ENCODE measurements around the gene RIPPLY2.
"Not testable (repeated sequence)": the region's sequence is repeated elsewhere in the genome, so short reads cannot be mapped to it uniquely, and the experiment has no call there.

The RIPPLY2 gene, protein sequence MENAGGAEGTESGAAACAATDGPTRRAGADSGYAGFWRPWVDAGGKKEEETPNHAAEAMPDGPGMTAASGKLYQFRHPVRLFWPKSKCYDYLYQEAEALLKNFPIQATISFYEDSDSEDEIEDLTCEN

DNA sequence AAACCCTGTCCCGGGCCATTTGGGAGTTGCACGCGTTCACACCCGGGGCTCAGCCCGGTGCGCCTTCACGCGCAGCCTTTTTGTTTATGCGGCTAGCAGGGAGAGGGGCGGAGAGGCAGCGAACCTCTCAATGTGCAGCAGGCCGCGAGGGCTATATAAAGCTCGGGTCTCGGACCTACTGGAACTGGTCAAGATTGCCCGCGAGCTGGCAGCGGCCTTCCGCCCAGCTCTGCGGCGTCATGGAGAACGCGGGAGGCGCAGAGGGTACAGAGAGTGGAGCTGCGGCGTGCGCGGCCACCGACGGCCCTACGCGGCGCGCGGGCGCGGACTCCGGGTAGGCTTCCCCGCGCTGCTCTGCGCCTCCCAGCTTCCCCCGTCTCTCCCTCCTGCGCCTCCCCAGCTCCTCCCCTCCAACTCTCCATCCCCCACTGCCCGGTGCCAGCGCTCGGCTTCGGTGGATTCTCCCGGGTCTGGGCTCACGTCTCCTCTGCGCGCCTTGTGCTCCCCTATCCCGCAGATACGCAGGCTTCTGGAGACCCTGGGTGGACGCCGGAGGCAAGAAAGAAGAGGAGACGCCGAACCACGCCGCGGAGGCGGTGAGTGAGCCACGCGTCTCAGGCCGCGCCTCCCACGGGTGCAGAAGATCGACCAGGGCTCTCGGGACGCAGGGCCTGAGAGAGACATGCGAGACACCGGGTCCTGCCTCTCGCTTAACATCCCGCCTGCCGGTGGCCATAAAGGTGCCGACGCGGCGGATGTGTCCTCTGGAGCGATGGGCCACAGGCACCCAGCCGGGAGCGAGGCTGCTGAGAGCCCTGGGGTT, at the start of gene RIPPLY2:
Gene RIPPLY2 (plus strand): TSS at position 183 of the 823 bp plus-strand sequence. CDS start 57 bp downstream, at position 240.
- DNase-seq (ENCODE audit: low read depth in 2 of 2, low spot score in 1 of 2): no peak

DNA sequence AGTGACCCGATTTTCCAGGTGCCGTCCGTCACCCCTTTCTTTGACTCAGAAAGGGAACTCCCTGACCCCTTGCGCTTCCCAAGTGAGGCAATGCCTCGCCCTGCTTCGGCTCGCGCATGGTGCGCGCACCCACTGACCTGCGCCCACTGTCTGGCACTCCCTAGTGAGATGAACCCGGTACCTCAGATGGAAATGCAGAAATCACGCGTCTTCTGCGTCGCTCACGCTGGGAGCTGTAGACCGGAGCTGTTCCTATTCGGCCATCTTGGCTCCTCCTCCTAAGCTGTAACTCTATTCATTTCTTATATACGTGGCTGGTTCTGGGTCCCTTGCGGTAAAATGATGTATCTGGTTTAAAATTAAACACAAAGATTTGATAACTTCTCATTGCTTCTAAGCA, 49.7 kb upstream of the RIPPLY2 start:
- not testable (repeated sequence) for DNase-seq (ENCODE audit: low read depth in 2 of 2, low spot score in 1 of 2)

DNA sequence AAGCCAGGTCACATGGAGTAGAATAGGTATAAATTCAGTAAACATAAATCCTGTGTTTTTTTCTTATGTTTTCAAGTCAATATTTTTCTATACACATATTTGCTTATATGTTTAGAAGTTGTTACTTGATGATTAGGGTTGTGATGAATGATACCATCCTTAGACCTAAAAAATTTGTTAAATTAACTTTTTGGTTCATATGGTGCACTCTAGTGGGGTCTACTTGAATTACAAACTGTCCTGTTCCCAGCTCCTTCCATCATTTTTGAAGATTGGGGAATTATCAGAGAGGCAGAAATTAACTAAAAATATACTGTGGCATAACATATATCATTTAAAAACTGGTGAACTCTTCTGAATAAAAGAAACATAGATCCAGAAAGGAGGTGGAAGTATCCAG, 48.3 kb upstream of the RIPPLY2 start:
- no peak for DNase-seq (ENCODE audit: low read depth in 2 of 2, low spot score in 1 of 2)

DNA sequence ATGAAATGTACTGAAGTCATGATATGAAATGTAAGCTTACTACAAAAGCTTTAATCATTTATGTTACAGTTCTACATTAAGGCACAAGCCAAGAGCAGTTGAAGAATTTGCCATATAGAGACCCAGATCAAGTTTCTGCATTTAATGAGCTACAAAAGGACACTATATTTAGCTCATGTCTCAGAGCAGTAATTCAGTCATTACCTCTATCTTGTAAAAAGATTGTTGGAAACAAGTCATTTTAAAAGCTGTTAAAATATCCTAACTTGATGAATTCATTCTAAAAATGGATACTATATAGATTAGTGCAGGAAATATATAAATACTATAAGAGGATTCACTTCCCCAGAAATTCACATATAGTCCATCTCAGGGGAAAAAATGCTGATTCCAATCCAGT, 45.2 kb upstream of the RIPPLY2 start:
- no peak for DNase-seq (ENCODE audit: low read depth in 2 of 2, low spot score in 1 of 2)

DNA sequence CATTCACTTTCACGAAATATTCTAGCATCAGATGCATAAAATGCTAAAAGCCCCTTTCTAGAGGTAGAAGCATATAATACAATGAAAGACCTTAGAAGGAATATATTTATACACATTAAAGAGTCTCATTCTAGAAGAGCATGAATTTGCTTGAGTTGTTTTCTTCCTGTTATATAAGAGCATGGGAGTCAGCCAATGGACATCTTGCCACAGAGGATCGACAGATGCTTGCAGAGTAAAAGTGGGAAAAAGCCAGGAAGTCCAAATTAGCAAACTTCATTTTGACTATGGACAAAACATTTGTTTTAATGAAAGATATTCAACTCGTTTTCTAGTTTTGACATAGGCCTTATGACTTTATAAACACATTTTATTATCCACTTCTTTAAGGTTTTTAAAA, 44.2 kb upstream of the RIPPLY2 start:
- no peak for DNase-seq (ENCODE audit: low read depth in 2 of 2, low spot score in 1 of 2)

DNA sequence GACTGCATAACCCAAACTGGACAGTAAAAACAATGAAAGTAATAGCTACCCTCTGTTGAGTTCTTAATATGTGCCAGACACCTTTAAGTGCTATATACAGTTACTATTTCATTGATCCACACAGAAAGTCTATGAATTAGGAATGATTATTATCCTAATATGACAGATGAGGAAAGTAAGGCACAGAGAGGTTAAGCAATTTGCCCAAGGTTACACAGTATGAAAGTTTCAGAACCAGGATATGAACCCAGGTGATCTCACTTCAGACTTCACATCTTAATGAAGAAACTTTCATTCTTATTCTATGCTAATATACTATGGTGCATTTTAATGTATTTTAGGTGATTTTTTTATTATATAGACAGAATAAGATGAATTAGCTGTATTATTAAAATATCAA, 40.6 kb upstream of the RIPPLY2 start:
- no peak for DNase-seq (ENCODE audit: low read depth in 2 of 2, low spot score in 1 of 2)

DNA sequence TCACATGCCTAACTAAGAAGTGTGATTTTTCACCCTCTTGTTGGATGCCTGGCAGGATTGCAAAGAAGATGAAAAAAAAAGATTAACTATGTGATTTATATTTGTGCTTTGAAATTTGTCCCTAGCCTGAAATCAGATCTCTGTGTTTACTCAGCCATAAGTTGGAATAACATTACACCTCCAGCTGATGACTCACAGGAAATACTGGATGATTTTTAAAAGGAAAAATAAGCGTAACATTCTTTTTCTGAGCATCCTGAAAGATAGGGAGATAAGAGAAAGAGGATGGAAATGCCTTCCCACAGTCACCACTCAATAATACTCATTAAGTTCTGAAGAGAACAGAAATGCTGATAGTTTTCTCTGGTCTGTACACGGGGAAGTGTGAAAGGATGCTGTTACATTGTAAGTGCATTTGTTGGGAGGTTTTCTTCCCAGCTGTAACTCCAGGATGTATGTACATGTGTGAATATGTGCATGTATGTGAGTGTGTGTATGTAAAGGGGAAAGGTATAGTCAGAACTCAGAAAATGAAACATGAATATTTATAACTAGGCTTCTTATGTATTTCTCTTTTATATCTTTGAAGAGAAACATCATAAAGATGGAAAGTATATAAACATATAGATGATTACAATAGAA, 37.4 kb upstream of the RIPPLY2 start:
- no peak for DNase-seq (ENCODE audit: low read depth in 2 of 2, low spot score in 1 of 2)

DNA sequence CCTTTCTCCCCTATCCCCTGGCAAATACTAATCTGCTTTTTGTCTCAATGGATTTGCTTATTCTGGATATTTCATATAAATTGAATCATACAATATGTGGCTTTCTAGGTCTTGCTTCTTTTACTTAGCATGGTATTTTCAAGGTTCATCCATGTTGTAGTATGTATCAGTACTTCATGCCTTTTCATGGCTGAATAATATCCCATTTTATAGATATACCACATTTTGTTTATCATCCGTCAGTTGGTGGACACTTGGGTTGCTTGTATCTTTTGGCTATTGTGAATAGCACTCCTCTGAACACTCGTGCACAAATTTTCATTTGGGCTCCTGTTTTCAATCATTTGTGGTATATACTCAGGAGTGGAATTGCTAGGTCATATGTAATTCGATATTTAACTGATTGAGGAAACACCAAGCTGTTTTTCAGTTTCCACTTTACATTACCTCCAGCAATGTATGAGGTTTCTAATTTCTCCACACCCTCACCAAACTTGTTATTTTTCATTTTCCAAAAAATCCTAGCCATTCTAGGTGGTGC, 30.5 kb upstream of the RIPPLY2 start:
- no peak for DNase-seq (ENCODE audit: low read depth in 2 of 2, low spot score in 1 of 2)

DNA sequence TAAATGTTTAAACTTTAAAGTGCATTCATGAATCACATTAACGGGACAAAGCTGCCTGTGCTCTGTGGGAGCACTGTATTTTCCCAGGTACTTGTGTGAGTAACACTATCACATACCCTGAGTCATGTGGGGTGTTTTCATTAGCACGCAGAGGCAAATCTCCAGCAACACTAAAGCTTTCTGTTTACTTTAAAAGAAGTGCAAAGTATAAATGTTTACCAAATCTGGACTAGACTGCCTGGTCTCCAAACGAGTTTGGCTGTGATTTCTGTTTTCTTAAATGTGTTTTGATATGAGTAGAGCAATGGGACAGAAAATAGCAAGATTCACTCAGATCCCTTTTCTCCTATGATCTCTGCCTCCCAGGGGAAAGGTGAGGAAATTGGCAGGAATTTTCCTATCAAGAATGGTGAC, 28.8 kb upstream of the RIPPLY2 start:
- DNase-seq (ENCODE audit: low read depth in 2 of 2, low spot score in 1 of 2): no peak

DNA sequence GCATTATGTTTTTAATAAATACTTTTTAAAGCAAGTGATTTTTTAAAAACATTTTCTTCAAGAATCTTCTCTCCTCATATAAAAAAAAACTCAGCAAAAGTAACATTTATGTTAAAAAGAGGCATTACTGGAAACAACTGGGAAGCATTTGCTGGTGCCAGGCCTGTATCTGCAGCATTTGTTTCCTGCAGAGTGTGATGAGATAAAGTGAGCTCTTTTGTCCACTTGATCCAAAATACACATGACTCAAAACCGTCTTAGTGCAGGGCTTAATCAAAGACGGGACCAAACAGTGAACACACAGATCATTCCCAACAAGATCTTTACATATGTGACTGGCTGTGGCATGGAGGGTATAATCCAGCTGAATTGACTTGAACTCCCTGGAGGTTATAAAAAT, 28.3 kb upstream of the RIPPLY2 start:
- no peak for DNase-seq (ENCODE audit: low read depth in 2 of 2, low spot score in 1 of 2)

DNA sequence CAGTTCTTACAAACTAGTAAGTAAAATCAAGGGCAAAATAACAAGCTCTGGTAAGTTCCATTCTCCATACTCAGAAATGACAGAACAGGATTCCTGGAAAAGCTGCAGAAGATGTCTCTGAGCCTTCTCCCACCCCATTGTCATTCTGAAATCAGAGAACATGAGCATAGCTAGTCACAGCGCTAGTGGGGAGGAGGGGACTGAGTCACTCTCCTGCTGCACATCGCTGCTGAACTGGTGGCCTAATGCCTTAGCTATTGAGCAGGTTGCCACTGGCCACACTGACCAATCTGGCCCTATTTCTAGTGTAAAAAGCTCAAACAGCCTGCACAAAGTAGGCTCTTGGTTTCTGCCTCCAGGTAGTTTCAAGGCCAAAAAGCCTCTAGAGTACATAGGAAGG, 26.1 kb upstream of the RIPPLY2 start:
- DNase-seq (ENCODE audit: low read depth in 2 of 2, low spot score in 1 of 2): no peak

DNA sequence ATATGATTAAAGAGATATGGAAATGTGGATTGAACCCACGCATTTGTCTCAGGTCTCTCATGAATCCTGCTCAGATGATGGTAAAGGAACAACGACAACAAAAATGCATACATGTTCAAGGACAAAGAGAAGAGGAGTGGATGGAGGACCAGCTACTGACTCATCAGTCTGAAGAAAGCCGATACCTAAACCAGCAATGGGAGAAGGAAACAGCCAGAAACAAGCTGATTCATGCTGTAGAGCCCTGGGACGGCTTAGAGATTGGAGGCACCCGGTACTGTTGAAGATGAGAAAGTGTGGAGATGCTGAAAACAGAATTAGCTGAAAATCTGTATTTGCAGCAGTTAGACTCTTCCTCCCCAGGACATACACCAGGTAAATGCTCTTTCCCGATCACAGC, 14.4 kb upstream of the RIPPLY2 start:
- no peak for DNase-seq (ENCODE audit: low read depth in 2 of 2, low spot score in 1 of 2)

DNA sequence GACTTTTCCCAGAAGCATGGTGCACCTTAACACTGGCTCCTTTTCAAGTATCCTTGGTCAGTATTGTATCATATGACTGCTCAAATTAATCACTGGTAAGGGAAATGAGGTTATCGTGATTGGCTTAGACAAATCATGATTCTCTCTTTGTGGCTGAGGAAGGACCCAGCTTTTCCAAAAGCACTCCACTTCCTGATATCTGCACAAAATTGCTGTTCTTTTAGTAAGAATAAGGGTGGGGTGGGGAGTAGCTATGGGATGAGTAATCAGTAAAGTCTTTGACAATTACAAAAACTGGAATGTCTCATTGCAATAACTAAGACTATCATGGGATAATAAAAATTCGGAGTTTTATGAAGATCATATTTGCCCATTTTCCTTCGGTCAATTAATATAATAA, 9.0 kb upstream of the RIPPLY2 start:
- DNase-seq (ENCODE audit: low read depth in 2 of 2, low spot score in 1 of 2): no peak

DNA sequence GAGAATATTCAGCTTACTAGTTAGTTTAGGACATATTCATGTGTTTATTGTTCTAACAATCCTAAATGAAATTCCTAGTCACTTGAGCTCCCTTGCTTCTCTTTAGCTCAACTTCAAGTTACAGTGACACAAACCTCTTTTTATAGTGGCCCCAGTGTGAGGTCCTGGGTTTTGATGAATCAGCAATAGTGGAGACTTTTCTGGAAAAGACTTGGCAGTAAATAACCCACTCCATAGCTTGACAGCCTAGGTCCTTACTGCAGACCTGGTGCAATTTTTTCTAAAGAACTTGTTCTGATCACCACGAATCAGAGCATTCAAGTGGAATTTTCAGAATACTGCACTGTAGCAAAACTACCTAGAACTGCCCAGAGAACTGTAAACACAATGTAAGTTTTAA, 6.9 kb upstream of the RIPPLY2 start:
- DNase-seq (ENCODE audit: low read depth in 2 of 2, low spot score in 1 of 2): no peak

DNA sequence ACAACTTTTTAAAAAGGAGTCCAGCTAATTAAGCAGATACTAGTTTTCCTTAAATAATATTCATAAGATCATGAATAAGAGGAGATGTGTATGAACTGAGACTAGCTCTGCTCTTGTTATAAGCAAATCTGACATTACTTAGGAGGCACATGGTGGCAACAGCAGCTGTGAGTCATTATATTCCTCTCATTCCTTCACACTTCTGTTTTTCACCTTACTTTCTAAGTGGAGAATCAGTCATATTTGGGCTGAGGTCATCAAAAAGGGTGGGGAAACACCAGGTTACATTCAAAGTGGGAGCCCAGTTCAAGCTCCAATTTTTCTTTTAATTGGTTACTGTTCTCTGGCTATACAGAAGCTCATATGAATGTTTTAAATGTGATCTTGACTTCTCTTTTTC, 6.0 kb upstream of the RIPPLY2 start:
- no peak for DNase-seq (ENCODE audit: low read depth in 2 of 2, low spot score in 1 of 2)

DNA sequence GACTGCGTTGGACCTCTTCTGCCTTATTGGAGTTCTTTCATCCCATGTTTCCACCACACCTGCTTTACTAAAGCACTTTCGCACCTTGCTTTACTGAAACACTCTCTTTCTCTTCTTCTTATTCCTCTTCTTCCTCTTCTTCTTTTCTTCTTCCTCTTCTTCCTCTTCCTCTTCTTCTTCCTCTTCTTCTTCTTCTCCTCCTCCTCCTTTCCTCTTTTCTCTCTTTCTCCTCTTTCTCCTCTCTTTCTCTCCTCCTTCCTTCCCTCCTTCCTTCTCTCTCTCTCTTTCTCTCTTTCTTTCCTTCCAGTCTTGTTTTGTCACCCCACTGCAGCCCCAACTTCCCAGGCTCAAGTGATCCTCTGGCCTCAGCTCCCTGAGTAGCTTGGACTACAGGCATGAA, 4.0 kb upstream of the RIPPLY2 start:
- no peak for DNase-seq (ENCODE audit: low read depth in 2 of 2, low spot score in 1 of 2)

DNA sequence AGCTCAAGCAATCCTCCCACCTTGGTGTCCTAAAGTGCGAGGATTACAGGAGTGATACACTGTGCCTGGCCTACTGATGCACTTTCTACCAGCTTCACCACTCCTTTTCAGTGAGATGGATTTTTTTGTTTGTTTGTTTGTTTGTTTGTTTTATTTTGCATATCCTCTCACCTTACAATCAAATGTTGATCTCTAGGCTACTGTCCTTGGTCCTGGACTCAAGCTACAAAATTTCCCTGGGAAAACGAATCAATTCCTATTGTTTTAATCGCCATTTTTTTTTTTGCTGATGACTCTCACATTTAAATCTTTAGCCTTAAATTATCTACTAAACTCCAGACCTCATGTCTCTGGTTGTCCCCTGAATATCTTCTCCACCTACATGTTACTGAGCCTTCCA, 3.5 kb upstream of the RIPPLY2 start:
- no peak for DNase-seq (ENCODE audit: low read depth in 2 of 2, low spot score in 1 of 2)

DNA sequence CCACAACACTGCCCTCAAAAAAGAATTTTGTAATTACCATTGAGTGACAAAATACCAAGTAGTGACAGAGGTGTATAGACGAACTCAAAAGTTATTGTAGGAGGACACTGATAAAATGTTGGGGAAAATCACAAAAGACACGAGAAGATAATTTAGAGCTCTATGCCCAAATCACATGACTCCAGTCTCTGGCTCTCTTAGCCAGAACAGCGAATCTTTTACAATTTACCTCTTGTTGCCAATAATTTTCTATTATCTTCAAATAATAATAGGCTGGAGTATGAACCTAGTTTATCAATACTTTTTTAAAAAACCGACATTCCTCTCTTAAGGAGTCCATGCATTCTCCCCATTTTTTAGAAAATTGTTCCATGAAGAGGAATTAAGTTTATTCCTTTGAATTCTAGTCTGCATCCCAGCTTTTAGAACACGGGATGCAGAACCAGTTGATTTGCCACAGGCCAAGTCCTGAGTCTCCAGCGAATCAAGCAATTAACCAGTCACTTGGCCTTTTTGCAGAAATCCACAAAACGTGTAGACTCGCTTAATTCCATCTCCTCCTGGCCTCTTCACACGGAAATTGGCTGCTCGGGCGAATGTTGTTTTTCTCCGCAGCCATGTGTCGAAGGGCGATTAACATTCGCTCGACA, 507 bp upstream of the RIPPLY2 start:
- DNase-seq (ENCODE audit: low read depth in 2 of 2, low spot score in 1 of 2): no peak

DNA sequence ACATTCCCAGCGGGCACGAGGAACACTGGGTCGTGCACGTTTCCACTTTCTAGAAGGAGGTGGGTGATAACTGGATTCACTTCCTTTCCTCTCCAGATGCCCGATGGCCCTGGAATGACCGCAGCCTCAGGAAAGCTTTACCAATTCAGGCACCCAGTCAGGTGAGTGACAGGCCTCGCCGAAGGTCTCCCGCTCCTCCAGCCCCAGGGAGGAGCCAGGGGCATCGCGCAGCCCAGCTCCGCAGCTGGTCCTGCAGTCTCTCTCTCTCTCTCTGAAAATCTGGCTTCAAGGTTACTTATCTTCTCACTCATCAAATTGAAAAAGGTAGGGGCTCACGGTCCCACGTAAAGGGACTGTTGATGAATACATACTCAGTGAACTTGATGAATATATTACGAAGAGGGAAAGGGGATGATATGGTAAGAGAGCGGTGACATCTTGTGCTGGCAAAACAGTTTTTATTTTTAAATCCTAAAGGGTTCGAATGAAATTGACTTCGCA, 891 bp downstream of the RIPPLY2 start:
- no peak for DNase-seq (ENCODE audit: low read depth in 2 of 2, low spot score in 1 of 2)

DNA sequence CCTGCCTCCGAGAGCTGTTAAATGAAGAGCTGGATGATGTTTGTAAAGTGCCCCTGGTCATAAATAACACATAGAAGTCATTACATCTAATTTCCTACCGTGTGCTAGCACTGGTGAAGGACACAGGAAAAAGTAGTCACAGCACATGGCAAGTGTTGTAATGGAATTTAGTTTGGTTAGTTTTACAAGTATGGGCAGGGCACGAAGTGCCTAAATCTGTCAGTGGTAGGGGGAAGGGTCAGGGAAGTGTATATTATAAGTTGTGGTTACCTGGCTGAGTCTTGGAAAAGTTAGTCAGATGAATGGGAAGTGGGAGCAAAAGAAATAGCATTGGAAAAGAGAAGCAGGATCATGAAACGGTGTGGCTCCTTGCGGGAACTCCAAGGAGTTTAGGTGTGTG, 1.6 kb downstream of the RIPPLY2 start:
- no peak for DNase-seq (ENCODE audit: low read depth in 2 of 2, low spot score in 1 of 2)
